ENCODE measurements around the gene ZNF691.

The ZNF691 gene

DNA sequence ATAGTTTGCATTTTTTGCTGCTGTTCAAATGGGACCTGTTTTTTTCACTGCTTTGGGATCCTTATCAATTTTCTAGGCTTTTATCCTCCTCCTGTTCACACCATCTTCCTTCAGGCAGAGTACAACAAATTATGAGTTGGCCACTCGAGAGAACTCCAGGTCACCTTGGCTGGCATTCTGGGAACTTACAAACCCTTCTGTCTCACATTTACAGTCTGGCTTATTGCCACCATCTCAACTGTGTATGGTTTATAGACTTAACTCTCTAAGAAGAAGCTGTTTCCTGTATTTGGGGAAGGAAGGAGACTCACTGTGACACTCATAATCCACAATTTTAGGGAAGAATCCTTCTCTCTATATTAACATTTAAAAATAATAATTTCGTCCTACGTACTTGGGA is 5.4 kb upstream of the ZNF691 start:
- no peak overlapping the region for H3K27ac ChIP-seq
- no peaks in the 10 kb centered on the region for H4K20me1 ChIP-seq (ENCODE audit: insufficient read depth)
- H3K4me3 ChIP-seq (IDR thresholded peaks at IDR 0.05; ENCODE audit: insufficient read depth, low read depth, low read length) = no peak overlapping the region
- peaks cover 8% of the 10 kb centered on the region for H3K4me1 ChIP-seq (ENCODE audit: low read depth, poor library complexity, severe bottlenecking)
- H3K36me3 ChIP-seq (ENCODE audit: insufficient read depth) = no peaks in the 10 kb centered on the region
- TF ChIP-seq, protein P1, sequence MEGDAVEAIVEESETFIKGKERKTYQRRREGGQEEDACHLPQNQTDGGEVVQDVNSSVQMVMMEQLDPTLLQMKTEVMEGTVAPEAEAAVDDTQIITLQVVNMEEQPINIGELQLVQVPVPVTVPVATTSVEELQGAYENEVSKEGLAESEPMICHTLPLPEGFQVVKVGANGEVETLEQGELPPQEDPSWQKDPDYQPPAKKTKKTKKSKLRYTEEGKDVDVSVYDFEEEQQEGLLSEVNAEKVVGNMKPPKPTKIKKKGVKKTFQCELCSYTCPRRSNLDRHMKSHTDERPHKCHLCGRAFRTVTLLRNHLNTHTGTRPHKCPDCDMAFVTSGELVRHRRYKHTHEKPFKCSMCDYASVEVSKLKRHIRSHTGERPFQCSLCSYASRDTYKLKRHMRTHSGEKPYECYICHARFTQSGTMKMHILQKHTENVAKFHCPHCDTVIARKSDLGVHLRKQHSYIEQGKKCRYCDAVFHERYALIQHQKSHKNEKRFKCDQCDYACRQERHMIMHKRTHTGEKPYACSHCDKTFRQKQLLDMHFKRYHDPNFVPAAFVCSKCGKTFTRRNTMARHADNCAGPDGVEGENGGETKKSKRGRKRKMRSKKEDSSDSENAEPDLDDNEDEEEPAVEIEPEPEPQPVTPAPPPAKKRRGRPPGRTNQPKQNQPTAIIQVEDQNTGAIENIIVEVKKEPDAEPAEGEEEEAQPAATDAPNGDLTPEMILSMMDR (conservative IDR thresholded peaks at IDR 0.05; ENCODE audit: low read depth, low read length) = no peak
- no peak overlapping the region for H2AFZ ChIP-seq (ENCODE audit: low read depth)
- H3K79me2 ChIP-seq (ENCODE audit: insufficient read depth, low read depth) = no peaks in the 10 kb centered on the region
- no peaks in the 10 kb centered on the region for H3K27me3 ChIP-seq (ENCODE audit: insufficient read depth, low read depth)
- no peak overlapping the region for H3K9ac ChIP-seq
- no peak overlapping the region for H3K4me2 ChIP-seq

DNA sequence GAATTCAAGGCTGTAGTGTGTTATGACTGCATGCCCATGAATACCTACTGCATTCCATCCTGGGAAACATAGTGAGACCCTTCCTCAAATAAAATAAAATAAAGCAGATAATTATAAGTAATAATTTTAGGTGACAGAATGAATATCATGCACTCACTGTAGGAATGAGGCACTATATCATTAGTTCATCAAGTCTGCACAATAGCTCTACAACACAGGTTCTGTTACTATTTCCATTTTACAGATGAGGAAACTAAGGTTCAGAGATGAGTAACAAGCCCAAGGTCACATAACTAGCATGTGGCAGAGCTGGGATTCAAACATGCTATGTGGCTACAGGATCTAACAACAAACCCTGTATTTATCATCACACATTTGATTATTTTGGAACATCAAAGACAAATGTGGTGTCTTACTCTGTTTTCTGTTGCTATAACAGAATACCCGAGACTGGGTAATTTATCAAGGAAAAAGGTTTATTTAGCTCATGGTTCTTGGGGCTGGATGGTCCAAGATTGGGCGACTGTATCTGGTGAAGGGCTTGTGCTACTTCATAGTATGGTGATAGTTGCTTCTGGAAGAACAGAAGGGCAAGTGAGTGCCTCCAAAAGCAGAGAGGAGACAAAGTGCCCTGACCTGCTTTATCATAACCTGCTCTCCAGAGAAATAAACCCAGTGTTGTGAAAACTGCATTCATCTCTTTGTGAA is 4.8 kb upstream of the ZNF691 start:
- H4K20me1 ChIP-seq (ENCODE audit: insufficient read depth) = no peaks in the 10 kb centered on the region
- no peaks in the 10 kb centered on the region; the same call in 1 of the 2 replicates for H3K79me2 ChIP-seq (ENCODE audit: insufficient read depth, low read depth)
- H2AFZ ChIP-seq (ENCODE audit: low read depth) = no peak overlapping the region
- no peak overlapping the region for H3K27ac ChIP-seq
- H3K36me3 ChIP-seq (ENCODE audit: insufficient read depth) = no peaks in the 10 kb centered on the region
- no peak overlapping the region for H3K4me2 ChIP-seq
- H3K9ac ChIP-seq = no peak overlapping the region
- H3K27me3 ChIP-seq (ENCODE audit: insufficient read depth, low read depth) = no peaks in the 10 kb centered on the region
- TF ChIP-seq, protein P1 (conservative IDR thresholded peaks at IDR 0.05; ENCODE audit: low read depth, low read length) = no peak
- H3K4me1 ChIP-seq (ENCODE audit: low read depth, poor library complexity, severe bottlenecking) = peaks cover 8% of the 10 kb centered on the region
- H3K4me3 ChIP-seq (IDR thresholded peaks at IDR 0.05; ENCODE audit: insufficient read depth, low read depth, low read length) = no peak overlapping the region

DNA sequence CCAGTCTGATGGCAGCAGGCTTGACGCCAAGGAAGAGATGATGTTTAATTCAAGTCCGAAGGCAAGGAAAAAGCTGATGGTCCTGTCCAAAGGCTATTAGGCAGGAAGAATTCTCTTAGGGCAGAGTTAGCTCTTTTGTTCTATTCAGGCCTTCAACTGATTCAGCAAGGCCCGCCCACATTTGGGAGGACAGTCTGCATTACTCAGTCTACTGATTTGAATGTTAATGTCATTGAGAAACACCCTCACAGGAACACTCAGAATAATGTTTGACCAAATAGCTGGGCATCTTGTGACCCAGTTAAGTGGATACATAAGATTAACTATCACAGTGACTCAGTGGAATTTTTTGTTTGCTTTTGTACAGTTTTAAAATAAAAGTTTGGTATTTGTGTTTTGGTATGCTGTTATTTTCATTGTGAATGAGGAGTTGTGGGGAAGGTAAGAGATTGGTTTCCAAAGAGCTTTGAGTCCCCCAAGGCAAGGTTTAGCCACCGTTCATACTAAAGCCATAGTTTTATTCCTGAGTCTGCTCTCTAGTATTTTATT is 1.7 kb upstream of the ZNF691 start:
- TF ChIP-seq, protein P1 (conservative IDR thresholded peaks at IDR 0.05; ENCODE audit: low read depth, low read length) = no peak
- H3K79me2 ChIP-seq (ENCODE audit: insufficient read depth, low read depth) = peaks cover 8% of the 10 kb centered on the region; the same call in 1 of the 2 replicates
- no peaks in the 10 kb centered on the region for H4K20me1 ChIP-seq (ENCODE audit: insufficient read depth)
- H3K4me2 ChIP-seq = no peak overlapping the region
- no peaks in the 10 kb centered on the region for H3K27me3 ChIP-seq (ENCODE audit: insufficient read depth, low read depth)
- H3K27ac ChIP-seq = no peak overlapping the region
- H3K4me1 ChIP-seq (ENCODE audit: low read depth, poor library complexity, severe bottlenecking) = peaks cover 13% of the 10 kb centered on the region
- H3K36me3 ChIP-seq (ENCODE audit: insufficient read depth) = no peaks in the 10 kb centered on the region
- no peak overlapping the region for H3K9ac ChIP-seq
- H2AFZ ChIP-seq (ENCODE audit: low read depth) = no peak overlapping the region
- no peak overlapping the region for H3K4me3 ChIP-seq (IDR thresholded peaks at IDR 0.05; ENCODE audit: insufficient read depth, low read depth, low read length)

DNA sequence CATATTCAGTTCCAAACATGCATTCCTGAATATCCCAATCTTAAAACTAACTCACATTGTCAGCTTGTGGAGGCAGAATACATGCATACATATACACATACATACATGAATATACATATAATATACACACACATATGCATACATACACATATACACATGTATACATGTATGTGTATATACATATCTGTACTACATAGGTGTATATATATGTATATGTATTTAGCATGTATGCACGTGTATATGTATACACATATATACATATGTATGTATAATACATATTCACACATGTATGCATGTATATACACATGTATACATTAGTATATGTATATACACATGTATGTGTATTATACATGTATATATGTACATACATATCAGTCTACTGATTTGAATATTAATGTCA is 1.2 kb upstream of the ZNF691 start:
- peak overlapping the region; percentile 52; the same call in 1 of the 2 replicates for H3K4me2 ChIP-seq
- TF ChIP-seq, protein P1 (conservative IDR thresholded peaks at IDR 0.05; ENCODE audit: low read depth, low read length) = no peak
- peaks cover 13% of the 10 kb centered on the region for H3K4me1 ChIP-seq (ENCODE audit: low read depth, poor library complexity, severe bottlenecking)
- no peak overlapping the region for H3K4me3 ChIP-seq (IDR thresholded peaks at IDR 0.05; ENCODE audit: insufficient read depth, low read depth, low read length)
- H3K27ac ChIP-seq = no peak overlapping the region
- no peak overlapping the region for H2AFZ ChIP-seq (ENCODE audit: low read depth)
- no peaks in the 10 kb centered on the region for H3K27me3 ChIP-seq (ENCODE audit: insufficient read depth, low read depth)
- peaks cover 8% of the 10 kb centered on the region; the same call in 1 of the 2 replicates for H3K79me2 ChIP-seq (ENCODE audit: insufficient read depth, low read depth)
- no peaks in the 10 kb centered on the region for H4K20me1 ChIP-seq (ENCODE audit: insufficient read depth)
- H3K9ac ChIP-seq = no peak overlapping the region
- no peaks in the 10 kb centered on the region for H3K36me3 ChIP-seq (ENCODE audit: insufficient read depth)
